Colonic mucosa (tissue), 4 donors: ENCODE results near the gene RAB6A. TPM values are rescaled to one million over a fixed set of nuclear protein-coding genes. Genes with fewer than 3 reads are reported as not detected.

Experiments
- DNase-seq: peaks from one replicate; pipeline ENCODE4 v3.0.0-alpha.2; 2020
- H3K27ac ChIP-seq: fragments of 200-600 bp; one replicate; pipeline ENCODE4 v1.8.0; 2021
- H3K27me3 ChIP-seq: fragments of 200-600 bp; one replicate; pipeline ENCODE4 v1.8.0; 2021
- H3K36me3 ChIP-seq: fragments of 200-600 bp; one replicate; pipeline ENCODE4 v1.8.0; 2021
- H3K4me1 ChIP-seq: fragments of 200-600 bp; one replicate; pipeline ENCODE4 v1.8.0; 2021; ENCODE audit warnings: mild to moderate bottlenecking
- H3K4me3 ChIP-seq: fragments of 200-600 bp; one replicate; pipeline ENCODE4 v1.8.0; 2021
- H3K9ac ChIP-seq, 2 donors: one replicate each; pipeline ENCODE4 v1.7.0; 2013; ENCODE audit warnings: control low read depth in 2 of 2, low read depth in 2 of 2, low read length in 2 of 2
- H3K9me3 ChIP-seq: fragments of 200-600 bp; one replicate; pipeline ENCODE4 v1.8.0; 2021
- CTCF ChIP-seq: fragments of 200-600 bp; IDR thresholded peaks from one replicate; pipeline ENCODE4 v1.8.0; 2022; ENCODE audit warnings: antibody characterized with exemption, mild to moderate bottlenecking
- intact Hi-C: fragments of 100-400 bp; cut with DNase I; formaldehyde crosslinking; loops from one replicate; pipeline ENCODE4 v1.14.1; 2022
- total RNA-seq, 2 donors: library from RNA; stranded (reverse); fragmentation: NEBNext Ultra II Directional in 1 of 2; extraction: Animal tissue kit (Norgen Biotek cat#: 25700) in 1 of 2; gene quantifications; one replicate each; pipeline ENCODE4 v1.2.1, GENCODE V29; 2021
- donor health status: healthy.
- donor health status: DM: no; HTN: no; CAD: no.
- donor health status: DM: no; HTN: no; CAD: no.

Gene RAB6A
- total RNA-seq, 2 donors from 2014 or later, result 160 to 198 TPM

- H3K27me3 ChIP-seq, result no peaks in the 10 kb centered on the region
- H3K27ac ChIP-seq, result no peak overlapping the region
- H3K36me3 ChIP-seq, result no peaks in the 10 kb centered on the region
- TF ChIP-seq CTCF, result no peak
- DNase-seq, result no peak
- no peak overlapping the region for H3K4me3 ChIP-seq
- H3K9ac ChIP-seq, result no peak overlapping the region
- intact Hi-C loops, result no loop called here
- peaks cover 3% of the 10 kb centered on the region for H3K4me1 ChIP-seq
- no peaks in the 10 kb centered on the region for H3K9me3 ChIP-seq
These were observed 112.3 kb downstream of the RAB6A start for GRCh38 chr11:73648571-73649046.

- H3K27ac ChIP-seq, result no peak overlapping the region
- no peaks in the 10 kb centered on the region for H3K27me3 ChIP-seq
- TF ChIP-seq CTCF, result no peak
- H3K4me1 ChIP-seq, result peaks cover 3% of the 10 kb centered on the region
- H3K4me3 ChIP-seq, result peak overlapping the region; percentile 34
- no peak overlapping the region for H3K9ac ChIP-seq
- H3K36me3 ChIP-seq, result no peaks in the 10 kb centered on the region
- DNase-seq, result no peak
- intact Hi-C loops, result no loop called here
- no peaks in the 10 kb centered on the region for H3K9me3 ChIP-seq
These were observed 112.8 kb downstream of the RAB6A start for GRCh38 chr11:73648121-73648520.

- H3K36me3 ChIP-seq, result no peaks in the 10 kb centered on the region
- H3K9ac ChIP-seq, result peak overlapping the region in 1 of 2 donors; percentile 54
- intact Hi-C loops, result no loop called here
These were observed 113.3 kb downstream of the RAB6A start for GRCh38 chr11:73647459-73648100.

GRCh38 chr11:73645972-73646631, 114.8 kb downstream of the RAB6A start, which contains the start of gene PLEKHB1:
PLEKHB1 (plus strand) TSS chr11:73646581; CDS start chr11:73646609, 28 bp downstream.
- Histone ChIP-seq H3K27ac (no peak within 1 kb of the TSS), H3K4me1 (peaks cover 3% of the 10 kb centered on the region), H3K4me3 (peak within 1 kb of the TSS; percentile 34), H3K9me3 (no peaks in the 10 kb centered on the region), H3K27me3 (no peaks in the 10 kb centered on the region), H3K9ac (no peak within 1 kb of the TSS), H3K36me3 (no peaks in the 10 kb centered on the region)
- no peak for DNase-seq
- TF ChIP-seq CTCF, result no peak
- intact Hi-C loops, result no loop called here

More at GRCh38 chr11:73647459-73648100, 113.3 kb downstream of the RAB6A start:
- Histone ChIP-seq H3K27me3 (no peaks in the 10 kb centered on the region), H3K4me3 (peak overlapping the region; percentile 34), H3K27ac (no peak overlapping the region), H3K9me3 (no peaks in the 10 kb centered on the region), H3K4me1 (peaks cover 3% of the 10 kb centered on the region)
- DNase-seq, result peak; percentile 92
- TF ChIP-seq CTCF, result no peak

GRCh38 chr11:73645121-73645969, 115.5 kb downstream of the RAB6A start:
- Histone ChIP-seq H3K36me3 (no peaks in the 10 kb centered on the region), H3K27ac (no peak overlapping the region), H3K4me1 (peaks cover 3% of the 10 kb centered on the region), H3K27me3 (no peaks in the 10 kb centered on the region), H3K4me3 (no peak overlapping the region), H3K9me3 (no peaks in the 10 kb centered on the region), H3K9ac (no peak overlapping the region)
- intact Hi-C loops, result no loop called here
- no peak for DNase-seq
- no peak for TF ChIP-seq CTCF
